HG03354 (cell line): Measurements from ENCODE around the gene CTBP2.

Experiments
- ATAC-seq: cut with Tn5 transposase; IDR thresholded peaks from one replicate; pipeline ENCODE4 v1.9.1; 2021; ENCODE audit warnings: mild to moderate bottlenecking; ENCODE audit not compliant: unreplicated experiment, poor library complexity, severe bottlenecking

Gene CTBP2

DNA sequence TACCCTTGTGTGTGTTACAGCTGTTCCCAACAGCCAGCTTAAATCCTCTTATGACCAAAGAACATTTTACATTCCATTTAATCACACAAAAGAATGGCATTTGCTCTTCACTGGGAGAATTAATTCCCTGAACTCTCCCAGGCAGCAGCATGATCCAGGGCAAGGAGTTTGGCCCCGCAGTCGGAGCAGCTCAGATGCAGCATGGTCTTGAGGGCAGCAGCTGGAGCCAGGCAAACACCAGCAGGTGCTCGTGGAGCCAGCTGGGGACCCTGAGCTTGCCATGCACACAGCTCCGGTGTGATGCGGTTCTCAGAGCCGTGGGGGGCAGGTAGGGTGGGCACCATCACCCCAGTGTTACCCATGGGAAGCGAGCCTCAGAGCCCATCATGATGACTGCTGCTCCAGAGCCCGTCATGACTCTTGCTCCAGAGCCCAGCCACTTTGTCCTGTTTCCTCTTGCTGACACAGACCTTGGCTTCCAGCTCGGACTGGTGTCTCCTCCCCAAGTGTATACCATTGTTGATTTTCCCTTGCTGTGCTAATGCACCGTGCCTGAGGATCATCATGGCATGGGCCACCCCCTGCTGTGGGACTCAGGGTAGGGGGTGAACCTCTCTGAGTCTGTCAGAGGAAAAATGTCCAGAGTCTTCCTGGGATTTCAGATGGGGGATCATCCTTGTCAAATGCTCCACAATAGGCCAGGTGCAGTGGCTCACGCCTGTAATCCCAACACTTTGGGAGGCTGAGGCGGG, 142.6 kb downstream of the CTBP2 start:
- no peak for ATAC-seq

DNA sequence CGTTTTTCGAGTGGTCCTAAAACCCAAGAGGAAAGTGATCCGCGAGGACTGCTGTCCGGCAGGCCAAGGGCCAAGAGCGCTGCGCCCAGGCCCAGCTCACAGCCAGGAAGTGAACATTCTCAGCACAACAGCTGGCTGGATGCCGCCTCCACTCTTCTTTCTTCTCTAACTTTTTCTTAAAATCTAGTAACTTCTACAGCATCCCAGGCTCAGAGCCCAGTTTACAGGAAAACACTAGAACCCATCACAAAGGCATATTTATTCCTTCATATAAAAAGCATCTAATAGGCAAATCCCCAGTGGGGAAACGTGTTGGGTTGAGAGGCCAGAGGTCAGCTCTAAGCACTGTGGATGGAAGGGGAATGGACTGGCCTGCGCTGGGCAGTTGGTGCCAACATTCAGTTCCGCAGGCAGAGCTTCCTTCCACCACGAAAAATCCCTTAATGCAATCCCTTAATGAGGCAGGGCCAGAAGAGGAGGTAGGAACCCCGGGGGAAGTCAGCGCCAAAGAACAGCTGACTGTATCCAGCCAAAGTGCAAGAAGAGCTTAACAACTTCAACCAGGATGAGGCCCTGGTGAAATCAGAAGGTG, 143.7 kb downstream of the CTBP2 start:
- ATAC-seq, result no peak

DNA sequence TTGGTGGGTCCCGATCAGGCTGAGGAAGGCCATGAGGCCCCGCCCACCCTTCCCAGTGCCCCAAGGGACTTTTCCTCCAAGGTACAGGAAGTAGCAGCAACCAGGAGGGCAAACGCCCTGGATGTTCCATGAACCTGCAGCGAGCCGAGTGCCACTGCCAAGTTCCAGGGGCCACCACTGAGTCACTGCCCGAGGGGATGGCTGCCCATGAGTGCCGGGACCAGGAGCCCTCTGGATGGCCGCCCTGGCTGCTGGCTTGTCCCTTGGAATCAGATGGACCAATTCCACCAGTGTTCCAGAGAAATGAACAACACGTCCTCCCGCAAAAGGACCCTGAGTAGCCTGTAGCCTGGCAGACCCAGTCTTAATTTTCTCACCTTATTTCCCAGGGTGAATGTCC, 144.2 kb downstream of the CTBP2 start:
- ATAC-seq, result no peak

DNA sequence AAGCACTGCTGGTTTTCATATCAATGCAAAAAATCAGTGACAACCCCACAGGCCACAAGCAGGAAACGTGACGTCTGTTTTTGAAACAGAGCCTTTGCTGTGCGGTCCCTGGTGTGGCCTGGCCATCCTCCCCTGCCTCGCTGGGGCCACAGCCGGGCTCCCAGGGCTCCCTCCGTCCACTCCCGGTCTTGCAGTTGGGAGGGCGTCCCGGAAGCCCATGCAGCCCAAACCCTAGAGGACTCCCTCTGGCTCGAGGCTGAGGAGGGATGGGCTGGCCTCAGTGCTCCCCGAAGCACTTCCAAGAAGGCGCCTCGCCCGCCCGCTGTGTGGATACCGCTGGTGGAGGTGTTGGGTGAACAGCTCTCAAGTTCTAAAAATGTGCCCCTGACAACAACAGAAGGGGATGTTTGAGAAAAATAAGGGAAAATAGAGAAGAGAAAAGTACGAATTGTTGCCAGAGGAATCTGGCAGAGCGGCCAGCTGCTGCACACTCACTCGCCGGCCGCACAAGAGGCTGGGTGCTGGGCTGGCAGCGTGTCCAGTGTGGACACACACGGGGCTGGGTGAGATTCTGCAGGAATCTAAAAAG, 144.9 kb downstream of the CTBP2 start:
- ATAC-seq, result no peak

DNA sequence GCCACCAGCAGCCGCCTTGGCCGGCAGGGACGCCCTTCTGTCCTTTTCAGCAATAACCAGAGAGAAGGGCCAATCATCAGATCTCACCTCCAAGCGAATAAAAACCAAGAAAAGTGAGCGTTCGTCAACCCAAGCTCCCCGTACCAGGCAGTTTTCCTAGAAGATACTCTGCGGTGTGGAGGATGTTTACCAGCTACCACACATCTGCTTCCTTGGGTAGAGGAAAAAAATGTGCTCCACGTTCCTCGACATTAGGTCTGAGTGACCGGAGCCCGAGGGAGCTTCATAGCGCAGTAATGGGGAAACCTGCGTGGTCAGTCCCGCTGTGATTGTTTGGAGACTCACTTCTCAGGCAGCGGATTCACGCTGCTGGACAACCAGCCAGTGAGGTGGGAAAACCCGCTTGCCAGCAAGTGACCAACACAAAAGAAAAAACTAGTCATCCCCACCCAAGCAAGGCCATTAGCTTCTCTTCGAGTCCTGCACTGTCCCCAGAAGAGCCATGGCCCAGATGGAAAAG, 145.5 kb downstream of the CTBP2 start:
- ATAC-seq, result no peak

DNA sequence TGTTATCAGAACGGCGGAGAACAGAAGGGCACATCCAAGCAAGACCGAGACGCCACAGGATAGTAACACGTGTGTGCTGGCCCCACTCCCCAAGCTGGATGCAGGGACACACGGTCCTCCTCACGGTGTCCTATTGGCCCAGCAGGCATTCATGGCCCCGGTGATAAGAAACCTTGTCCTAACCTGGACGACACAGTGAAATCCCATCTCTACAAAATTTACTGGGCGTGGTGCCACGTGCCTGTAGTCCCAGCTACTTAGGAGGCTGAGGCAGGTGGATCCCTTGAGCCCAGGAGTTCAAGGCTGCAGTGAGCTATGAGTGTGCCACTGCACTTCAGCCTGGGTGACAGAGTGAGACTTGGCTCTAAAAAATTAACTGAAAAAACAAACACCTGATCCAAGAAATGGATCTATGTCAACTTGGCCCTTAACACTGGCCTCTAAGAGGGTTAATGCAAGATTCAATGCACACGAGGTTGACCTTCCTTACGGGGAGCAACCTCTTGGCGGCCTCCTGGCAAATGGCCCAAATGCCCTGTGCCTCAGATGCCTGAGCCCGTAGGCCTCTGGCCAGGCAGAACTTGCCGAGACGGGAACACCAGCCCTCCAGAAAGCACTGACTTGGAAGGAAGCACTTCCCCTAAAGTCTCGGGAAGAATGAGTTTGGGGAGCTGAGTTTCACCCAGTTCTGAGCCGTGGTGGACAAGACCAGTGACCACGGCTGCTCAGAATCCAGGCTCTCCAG, 146.1 kb downstream of the CTBP2 start:
- no peak for ATAC-seq

DNA sequence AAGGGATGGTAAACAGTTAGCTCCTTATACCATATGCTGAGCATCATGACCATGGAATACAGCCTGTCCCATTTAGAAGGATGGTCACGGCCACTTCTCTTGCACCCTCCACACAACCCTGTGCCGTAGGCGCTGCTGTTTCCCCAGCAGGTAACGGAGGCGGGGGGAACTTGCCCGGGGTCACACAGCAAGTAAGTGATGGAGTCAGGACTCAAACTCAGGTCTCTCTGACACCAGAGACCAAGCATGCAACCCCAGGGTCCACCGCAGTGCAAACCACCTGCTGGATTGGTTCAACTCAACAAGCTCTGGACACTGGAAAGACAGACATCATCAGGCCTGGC, 146.9 kb downstream of the CTBP2 start:
- no peak for ATAC-seq

DNA sequence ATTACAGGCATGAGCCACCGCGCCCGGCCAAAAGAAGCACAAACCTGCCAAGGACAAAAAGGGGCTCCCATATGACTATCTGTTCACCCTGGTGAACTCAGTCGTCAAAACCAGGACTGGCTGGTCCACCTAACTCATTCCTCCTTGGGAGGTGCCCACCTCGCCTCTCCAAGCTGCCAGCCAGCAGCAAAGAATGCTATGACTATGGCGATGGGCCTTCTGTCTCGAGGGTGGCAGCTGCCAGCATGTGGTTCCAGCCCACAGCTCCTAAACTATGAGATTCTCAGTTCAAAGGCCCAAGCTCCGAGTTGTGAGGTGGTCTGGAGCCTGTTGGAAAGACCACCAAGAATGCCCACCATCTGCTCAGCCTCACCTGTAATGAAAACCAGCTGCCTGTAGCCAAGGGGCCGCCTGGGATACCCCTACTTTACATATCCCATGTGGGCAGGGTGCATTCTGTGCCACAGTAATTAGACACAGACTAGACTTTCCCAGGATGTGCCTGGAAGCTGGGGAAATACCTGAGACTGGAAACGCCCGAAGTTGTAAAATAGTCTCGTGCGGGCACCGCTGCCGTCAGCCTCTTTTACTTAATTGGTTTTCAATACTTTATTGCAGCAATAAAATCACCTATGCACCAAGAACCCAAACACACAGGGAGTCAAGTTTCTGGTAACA, 147.4 kb downstream of the CTBP2 start:
- ATAC-seq, result no peak

DNA sequence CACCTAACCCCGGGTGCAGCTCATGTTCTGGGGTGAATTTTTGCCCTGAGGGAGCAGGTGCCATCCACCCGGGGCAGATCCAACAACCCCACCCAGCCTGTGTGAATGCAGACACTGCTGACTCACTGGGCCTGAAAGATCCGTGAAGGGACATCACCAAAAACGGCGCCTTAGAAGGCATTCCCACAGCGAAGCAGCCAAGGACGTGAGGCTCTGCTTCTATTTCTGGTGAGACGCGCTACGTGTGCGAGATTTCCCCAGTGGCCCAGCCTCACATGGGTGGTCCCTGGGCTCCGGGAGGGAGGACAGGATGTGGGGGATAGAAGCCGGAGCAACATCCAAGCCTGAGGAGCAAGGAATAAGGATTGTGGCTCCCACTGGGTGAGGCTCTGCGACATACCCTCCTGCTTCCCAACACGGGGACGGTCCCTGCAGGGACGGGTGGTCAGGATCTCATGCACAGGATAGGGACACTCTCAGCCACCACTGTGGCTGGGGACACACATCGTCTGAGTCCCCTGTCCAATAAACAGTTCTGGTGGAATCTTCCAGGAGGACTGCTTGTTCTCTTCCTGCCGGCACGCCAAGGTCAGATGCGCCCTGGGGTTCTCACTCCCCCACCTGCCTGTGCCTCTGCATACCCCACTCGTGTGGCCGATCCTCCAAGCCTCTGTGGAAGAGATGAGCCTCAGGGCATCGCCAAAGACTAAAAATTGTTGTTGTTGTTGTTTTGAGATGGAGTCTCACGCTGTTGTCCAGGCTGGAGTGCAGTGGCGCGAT, 148.2 kb downstream of the CTBP2 start:
- ATAC-seq, result no peak

DNA sequence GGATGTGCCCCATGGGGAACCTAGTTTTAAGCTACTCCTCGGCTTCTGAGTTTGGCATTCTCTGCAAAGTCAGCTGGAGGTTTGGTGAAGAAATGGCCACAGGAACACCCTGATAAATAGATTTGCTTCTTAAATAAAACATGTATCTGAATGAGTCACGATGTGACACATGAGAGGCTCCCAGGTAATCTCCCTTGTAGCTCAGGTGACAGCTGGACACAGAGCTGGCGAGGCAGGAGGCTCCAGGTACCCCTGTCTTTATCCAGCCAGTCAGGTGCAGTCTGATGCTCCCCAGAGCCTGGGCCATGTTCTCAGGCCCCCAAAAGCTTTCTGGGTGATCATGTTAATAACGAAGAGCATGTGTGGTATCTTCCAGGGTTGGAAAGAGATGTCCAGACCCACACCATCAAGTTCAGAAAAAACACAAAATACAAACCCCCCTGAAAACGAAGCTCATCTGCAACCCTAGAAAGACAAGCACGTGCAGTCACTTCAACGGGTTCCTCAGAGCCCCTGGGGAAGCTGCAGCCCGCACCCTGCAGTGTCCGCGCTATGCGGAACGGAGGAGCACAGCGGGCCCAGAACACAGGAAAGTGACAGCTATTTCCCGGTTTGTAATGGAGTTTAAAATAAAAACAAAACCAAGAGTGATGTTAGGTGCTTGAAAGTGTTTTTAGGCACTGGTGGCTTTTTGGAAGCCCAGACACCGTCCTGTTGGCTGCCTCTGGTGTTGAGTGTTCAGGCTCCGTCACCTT, 149.0 kb downstream of the CTBP2 start:
- no peak for ATAC-seq

DNA sequence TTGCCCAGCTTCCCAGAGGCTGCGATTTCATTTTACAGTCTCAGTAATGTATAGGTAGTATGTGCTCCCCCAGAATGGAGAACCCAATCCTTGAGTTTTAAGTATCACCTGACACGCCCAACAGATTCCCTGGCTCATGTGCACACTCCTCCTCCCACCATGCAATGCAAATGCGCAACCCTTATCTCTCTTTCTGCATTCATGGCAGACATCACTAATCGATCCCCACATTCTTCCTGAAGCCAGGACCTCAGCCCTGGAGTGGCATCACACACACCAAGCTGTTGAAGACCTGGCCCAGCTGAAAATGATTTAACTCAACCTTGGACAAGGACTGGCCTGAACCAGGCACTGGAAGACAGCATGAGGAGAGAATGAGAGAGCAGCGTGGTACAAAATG, 150.0 kb downstream of the CTBP2 start:
- ATAC-seq, result no peak

DNA sequence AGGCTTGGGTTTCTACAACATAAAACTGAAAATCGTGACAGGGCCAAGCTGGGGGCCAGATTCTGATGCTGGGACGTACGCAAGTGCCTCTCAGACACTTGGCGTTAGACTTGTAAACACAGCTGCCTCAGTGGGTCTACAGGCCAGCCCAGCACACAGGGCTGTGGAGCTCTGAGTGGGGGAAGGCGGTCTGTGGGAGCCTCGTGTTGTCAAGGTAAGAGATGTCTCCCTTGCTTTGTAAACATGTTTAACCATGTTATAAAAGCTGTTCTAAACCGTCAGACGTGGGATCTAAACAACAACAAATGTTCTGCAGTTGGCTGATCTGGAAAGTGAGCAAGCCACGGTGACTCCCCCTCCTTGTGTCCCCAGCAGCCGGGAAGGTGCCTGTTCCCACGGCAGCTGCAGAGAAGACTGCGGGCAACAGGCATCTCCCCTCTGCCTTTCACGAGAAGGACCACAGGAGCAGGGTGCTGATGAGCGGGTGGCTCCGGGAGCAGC, 150.7 kb downstream of the CTBP2 start:
- no peak for ATAC-seq

DNA sequence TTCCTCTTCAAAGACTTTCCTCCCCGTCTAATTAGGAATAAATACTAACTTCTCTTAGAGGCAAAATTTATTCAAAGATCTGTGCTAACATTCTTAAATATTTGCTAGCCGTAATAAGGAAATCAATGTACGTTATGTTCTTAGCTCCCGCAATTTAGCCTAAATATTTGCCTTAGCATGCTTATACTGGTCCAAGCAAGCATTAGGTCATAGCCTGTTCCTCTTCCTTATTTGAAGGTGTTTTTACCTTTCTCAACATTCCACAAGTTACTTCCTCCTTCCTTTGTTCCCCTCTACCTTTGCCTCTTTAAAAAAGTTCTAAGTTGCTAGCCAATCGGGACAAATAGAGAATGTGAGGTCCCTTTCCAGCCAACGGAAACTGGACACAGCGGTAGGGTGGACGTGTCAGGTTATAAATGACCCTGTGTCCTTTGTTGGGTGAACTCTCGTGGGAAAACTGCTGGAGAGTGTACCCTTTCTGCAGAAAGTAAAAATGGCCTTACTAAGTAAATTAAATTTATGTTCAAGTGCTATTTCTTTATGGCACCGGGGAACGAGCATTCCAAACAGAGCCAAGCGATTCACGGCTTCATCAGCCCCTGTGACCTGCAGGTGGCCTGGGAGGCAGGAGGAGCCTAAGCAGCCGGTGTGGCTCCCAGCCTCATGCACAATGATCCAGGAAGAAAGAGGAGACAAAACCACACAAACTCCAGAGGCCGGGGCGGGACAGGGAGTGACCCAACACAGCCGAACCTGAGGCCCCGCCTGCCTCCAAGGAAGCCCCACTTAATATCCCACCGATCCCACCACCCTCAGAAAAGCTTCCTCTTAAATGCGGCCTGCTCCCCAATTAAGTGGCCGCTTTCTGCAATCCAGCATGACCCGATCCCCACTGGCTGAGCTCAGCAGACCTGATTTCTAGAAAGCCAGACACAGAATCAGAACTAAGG, 151.4 kb downstream of the CTBP2 start:
- ATAC-seq, result no peak

DNA sequence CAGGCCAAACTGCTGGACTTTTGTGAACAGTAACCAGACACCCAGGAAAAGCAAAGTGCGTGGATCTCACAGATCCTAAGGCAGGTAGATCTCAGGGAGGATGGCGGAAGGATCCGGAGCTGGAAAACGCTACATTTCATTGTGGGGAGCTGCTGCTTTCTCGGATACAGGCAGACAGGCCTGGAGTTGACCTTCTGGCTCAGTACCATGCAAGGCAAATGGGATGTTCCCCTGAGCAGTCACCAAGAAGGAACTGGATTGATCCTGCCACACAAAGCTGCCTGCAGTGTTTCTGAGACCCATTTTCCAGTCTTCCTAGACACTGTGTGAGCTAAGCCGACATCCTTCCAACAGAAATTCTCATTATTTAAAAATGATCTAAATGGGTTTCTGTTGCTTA, 152.9 kb downstream of the CTBP2 start:
- no peak for ATAC-seq

DNA sequence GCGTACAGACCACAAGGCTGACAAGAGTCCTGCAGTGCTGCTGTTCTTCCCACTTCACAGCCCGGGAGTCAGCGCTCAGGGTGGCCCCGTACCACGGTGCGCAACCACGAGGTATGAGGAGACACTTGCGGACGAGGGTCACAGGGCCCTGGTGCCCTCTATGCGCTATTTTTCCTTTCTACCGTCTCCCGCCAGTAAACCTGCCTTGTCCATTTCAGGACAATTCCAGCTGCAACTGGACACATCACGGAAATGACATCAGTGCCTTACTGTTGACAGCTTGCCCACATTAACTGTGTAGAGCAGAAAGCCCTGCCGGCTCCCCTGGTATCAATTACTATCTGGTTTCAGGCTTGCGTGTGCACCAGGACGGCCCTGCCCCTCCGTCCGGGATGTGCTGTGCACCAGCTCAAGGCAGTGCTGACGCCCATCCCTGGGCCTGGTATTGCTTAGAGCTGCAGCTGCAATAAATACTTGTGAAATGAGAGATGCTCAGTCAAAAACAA, 153.4 kb downstream of the CTBP2 start:
- ATAC-seq, result no peak

DNA sequence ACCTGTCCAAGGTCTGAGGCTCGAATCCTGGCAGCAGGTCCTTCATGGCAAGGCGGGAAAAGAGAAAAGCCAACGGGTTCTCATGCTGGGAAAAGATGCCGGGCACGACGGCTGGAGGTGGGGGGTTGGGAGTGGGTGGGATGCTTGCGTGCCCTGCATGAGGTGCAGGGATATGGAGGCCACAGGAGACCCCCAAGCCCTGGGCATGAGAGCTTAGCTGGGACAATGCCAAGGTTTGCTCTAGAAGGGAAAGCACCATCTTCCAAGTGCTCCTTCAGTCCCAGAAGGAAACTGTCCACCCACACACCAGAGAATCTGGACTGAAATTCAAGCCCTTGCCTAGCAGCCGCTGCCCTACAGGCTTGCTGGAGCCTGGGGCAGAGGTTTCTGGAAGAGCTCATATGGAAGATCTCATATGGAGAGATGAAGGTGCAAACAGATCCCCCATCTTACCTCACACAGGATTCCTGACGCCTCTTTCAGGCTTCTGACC, 154.1 kb downstream of the CTBP2 start:
- ATAC-seq, result no peak
